ENCODE results near the gene SLC39A11. TPM values are rescaled to one million over a fixed set of nuclear protein-coding genes. Genes with fewer than 3 reads are reported as not detected.

The SLC39A11 gene
- total and polyA plus RNA-seq, 4 donors: 18.9 to 44.9 (median 28.2) TPM

GRCh38 chr17:72631568-72631948, 460.9 kb downstream of the SLC39A11 start:
- Histone ChIP-seq H3K27me3 (ENCODE audit: control insufficient read depth in 4 of 4, insufficient read depth in 4 of 4, low read length in 3 of 4) (no peaks in the 10 kb centered on the region), H3K4me3 (ENCODE audit: low read depth in 1 of 3, low read length in 3 of 3) (no peak overlapping the region), H3K36me3 (ENCODE audit: control insufficient read depth in 4 of 4, insufficient read depth in 3 of 4, low read depth in 1 of 4, low read length in 3 of 4) (no peaks in the 10 kb centered on the region), H3K4me1 (ENCODE audit: control insufficient read depth in 4 of 4, insufficient read depth in 4 of 4, low read length in 3 of 4) (no peaks in the 10 kb centered on the region), H3K9me3 (ENCODE audit: control insufficient read depth in 4 of 4, low read length in 3 of 4) (no peaks in the 10 kb centered on the region), H3K9ac (ENCODE audit: low read depth in 1 of 2, low read length in 2 of 2) (no peak overlapping the region), H3K27ac (ENCODE audit: low read depth in 1 of 2, low read length in 2 of 2) (no peak overlapping the region)
- WGBS: 88% methylated on average over 9 of the region's 9 CpGs
- no peak for TF ChIP-seq RAD21 (IDR thresholded peaks at IDR 0.05)
- TF ChIP-seq SP1 (IDR thresholded peaks at IDR 0.05): no peak
- no peak for TF ChIP-seq CTCF (IDR thresholded peaks at IDR 0.05; ENCODE audit: low read depth, low read length, missing input control)
- no peak for TF ChIP-seq HNF4G (IDR thresholded peaks at IDR 0.05)
- no peak for TF ChIP-seq ZBTB33 (IDR thresholded peaks at IDR 0.05)
- TF ChIP-seq, protein P1, sequence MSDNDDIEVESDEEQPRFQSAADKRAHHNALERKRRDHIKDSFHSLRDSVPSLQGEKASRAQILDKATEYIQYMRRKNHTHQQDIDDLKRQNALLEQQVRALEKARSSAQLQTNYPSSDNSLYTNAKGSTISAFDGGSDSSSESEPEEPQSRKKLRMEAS (IDR thresholded peaks at IDR 0.05): no peak
- no peak for TF ChIP-seq NR2F2 (IDR thresholded peaks at IDR 0.05)
- TF ChIP-seq FOXA2 (IDR thresholded peaks at IDR 0.05): no peak
- TF ChIP-seq HNF4A (conservative IDR thresholded peaks at IDR 0.05): no peak
- no peak for TF ChIP-seq JUND (IDR thresholded peaks at IDR 0.05)
- no peak for TF ChIP-seq FOXA1 (IDR thresholded peaks at IDR 0.05)
- TF ChIP-seq EGR1 (IDR thresholded peaks at IDR 0.05; ENCODE audit: low read depth in 2 of 2): no peak
- TF ChIP-seq, protein P2, sequence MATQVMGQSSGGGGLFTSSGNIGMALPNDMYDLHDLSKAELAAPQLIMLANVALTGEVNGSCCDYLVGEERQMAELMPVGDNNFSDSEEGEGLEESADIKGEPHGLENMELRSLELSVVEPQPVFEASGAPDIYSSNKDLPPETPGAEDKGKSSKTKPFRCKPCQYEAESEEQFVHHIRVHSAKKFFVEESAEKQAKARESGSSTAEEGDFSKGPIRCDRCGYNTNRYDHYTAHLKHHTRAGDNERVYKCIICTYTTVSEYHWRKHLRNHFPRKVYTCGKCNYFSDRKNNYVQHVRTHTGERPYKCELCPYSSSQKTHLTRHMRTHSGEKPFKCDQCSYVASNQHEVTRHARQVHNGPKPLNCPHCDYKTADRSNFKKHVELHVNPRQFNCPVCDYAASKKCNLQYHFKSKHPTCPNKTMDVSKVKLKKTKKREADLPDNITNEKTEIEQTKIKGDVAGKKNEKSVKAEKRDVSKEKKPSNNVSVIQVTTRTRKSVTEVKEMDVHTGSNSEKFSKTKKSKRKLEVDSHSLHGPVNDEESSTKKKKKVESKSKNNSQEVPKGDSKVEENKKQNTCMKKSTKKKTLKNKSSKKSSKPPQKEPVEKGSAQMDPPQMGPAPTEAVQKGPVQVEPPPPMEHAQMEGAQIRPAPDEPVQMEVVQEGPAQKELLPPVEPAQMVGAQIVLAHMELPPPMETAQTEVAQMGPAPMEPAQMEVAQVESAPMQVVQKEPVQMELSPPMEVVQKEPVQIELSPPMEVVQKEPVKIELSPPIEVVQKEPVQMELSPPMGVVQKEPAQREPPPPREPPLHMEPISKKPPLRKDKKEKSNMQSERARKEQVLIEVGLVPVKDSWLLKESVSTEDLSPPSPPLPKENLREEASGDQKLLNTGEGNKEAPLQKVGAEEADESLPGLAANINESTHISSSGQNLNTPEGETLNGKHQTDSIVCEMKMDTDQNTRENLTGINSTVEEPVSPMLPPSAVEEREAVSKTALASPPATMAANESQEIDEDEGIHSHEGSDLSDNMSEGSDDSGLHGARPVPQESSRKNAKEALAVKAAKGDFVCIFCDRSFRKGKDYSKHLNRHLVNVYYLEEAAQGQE (IDR thresholded peaks at IDR 0.05): no peak
- no peak for TF ChIP-seq YY1 (IDR thresholded peaks at IDR 0.05)
- no peak for TF ChIP-seq GABPA (IDR thresholded peaks at IDR 0.05 in 1 of 2, conservative IDR thresholded peaks at IDR 0.05 in 1 of 2)
- no peak for TF ChIP-seq RXRA (IDR thresholded peaks at IDR 0.05)
- no peak for TF ChIP-seq TAF1 (conservative IDR thresholded peaks at IDR 0.05)
- TF ChIP-seq, protein P3, sequence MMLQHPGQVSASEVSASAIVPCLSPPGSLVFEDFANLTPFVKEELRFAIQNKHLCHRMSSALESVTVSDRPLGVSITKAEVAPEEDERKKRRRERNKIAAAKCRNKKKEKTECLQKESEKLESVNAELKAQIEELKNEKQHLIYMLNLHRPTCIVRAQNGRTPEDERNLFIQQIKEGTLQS (IDR thresholded peaks at IDR 0.05): no peak
- no peak for DNase-seq (ENCODE audit: low spot score)
